ENCODE data around the gene ZNF276.

GRCh38 chr16:89732918-89733242 lies 11.5 kb downstream of the ZNF276 start:
- TF ChIP-seq CTCF (IDR thresholded peaks at IDR 0.05; ENCODE audit: borderline replicate concordance, extremely low read depth, low read length, poor library complexity, severe bottlenecking), result no peak
- no peak for TF ChIP-seq EZH2 (IDR thresholded peaks at IDR 0.05; ENCODE audit: borderline replicate concordance, low read depth, low read length, severe bottlenecking)
